GM12878 (cell line): ENCODE data around the gene PKD1. TPM values are rescaled to one million over a fixed set of nuclear protein-coding genes. Genes with fewer than 3 reads are reported as not detected.

Experiments used
- ATAC-seq: fragments of 200-7000 bp; cut with Tn5 transposase; 3 replicates; pipeline ENCODE4 v1.9.1; 2020; ENCODE audit warnings: mild to moderate bottlenecking, moderate library complexity
- BruUV-seq: library from RNA; stranded (reverse); fragments of 400-500 nt; replicated peaks from 2 replicates; lab custom pipeline; 2021; lab: Mats Ljungman, UMichigan
- CTCF ChIA-PET: fragments of 300-600 bp; sonication (Branson Sonifier 250); formaldehyde crosslinking; extraction: SDS; loops from one replicate; lab custom pipeline; 2021; ENCODE audit warnings: inconsistent platforms; lab: Yijun Ruan, JAX
- POLR2A ChIA-PET: fragments of 350-600 bp; formaldehyde crosslinking; extraction: SDS; loops from one replicate; lab custom pipeline; 2021; ENCODE audit warnings: inconsistent platforms; lab: Charles Lee
- RAD21 ChIA-PET: fragments of 300-600 bp; sonication (Branson Sonifier 250); formaldehyde crosslinking; loops from one replicate; lab custom pipeline; 2023; ENCODE audit warnings: antibody characterized with exemption; ENCODE audit not compliant: unreplicated experiment; lab: Charles Lee
- SMC1A ChIA-PET: fragments of 300-600 bp; sonication (Branson Sonifier 250); formaldehyde crosslinking; loops from one replicate; lab custom pipeline; 2023; ENCODE audit not compliant: unreplicated experiment, uncharacterized antibody; lab: Charles Lee
- DNase-seq: peaks from one replicate; pipeline ENCODE4 v3.0.0-alpha.2; 2011; ENCODE audit warnings: low read depth, low spot score
- FAIRE-seq: peaks from 3 replicates; lab custom pipeline; 2011; peaks lifted over from hg19 to GRCh38; lab: Jason Lieb, UNC
- H2AFZ ChIP-seq: 2 replicates; pipeline ENCODE4 v1.6.0; 2011; ENCODE audit warnings: low read depth, low read length, control low read depth; ENCODE audit not compliant: control insufficient read depth
- H3K27ac ChIP-seq: 2 replicates; pipeline ENCODE4 v1.5.1; 2011; ENCODE audit warnings: control low read depth; ENCODE audit not compliant: control insufficient read depth, insufficient read depth
- H3K27me3 ChIP-seq, 2 experiments: replicated peaks in 1 of 2; 2 replicates each; pipeline versions ENCODE4 v1.6.0 to v1.6.1; 2011; ENCODE audit warnings: low read length in 1 of 2; ENCODE audit not compliant: control insufficient read depth in 2 of 2, insufficient read depth in 2 of 2
- H3K36me3 ChIP-seq, 2 experiments: 2 replicates each; pipeline ENCODE4 v1.5.1; 2011; ENCODE audit warnings: low read length in 1 of 2; ENCODE audit not compliant: control insufficient read depth in 2 of 2, insufficient read depth in 2 of 2
- H3K4me1 ChIP-seq: 2 replicates; pipeline ENCODE4 v1.6.1; 2011; ENCODE audit warnings: mild to moderate bottlenecking, low read length, moderate library complexity, mixed read lengths; ENCODE audit not compliant: control insufficient read depth, insufficient read depth
- H3K4me2 ChIP-seq: 2 replicates; pipeline ENCODE4 v1.6.0; 2011; ENCODE audit warnings: control low read depth; ENCODE audit not compliant: control insufficient read depth, insufficient read depth
- H3K4me3 ChIP-seq: fragments of 200-600 bp; sonication (generic); 2 replicates; pipeline ENCODE4 v1.5.1; 2016
- H3K79me2 ChIP-seq: 2 replicates; pipeline ENCODE4 v1.6.0; 2011; ENCODE audit warnings: low read length; ENCODE audit not compliant: control insufficient read depth, insufficient read depth
- H3K9ac ChIP-seq: 2 replicates; pipeline ENCODE4 v1.8.0; 2011; ENCODE audit warnings: low read length, control low read depth, mixed read lengths; ENCODE audit not compliant: control insufficient read depth, insufficient read depth
- H3K9me3 ChIP-seq: replicated peaks from 3 replicates; pipeline ENCODE4 v1.5.1; 2011; ENCODE audit warnings: mild to moderate bottlenecking, low read length; ENCODE audit not compliant: control insufficient read depth, insufficient read depth
- H4K20me1 ChIP-seq: 2 replicates; pipeline ENCODE4 v1.6.0; 2011; ENCODE audit not compliant: control insufficient read depth, insufficient read depth
- CUX1 ChIP-seq: IDR thresholded peaks from 2 replicates; pipeline ENCODE4 v1.6.1; 2012; ENCODE audit warnings: improper control_type of control experiment, low read depth, low read length; ENCODE audit not compliant: insufficient replicate concordance
- IRF5 ChIP-seq: fragments of 450-650 bp; IDR thresholded peaks from 2 replicates; pipeline ENCODE4 v1.6.1; 2017; ENCODE audit warnings: borderline replicate concordance
- MTA3 ChIP-seq: IDR thresholded peaks from 2 replicates; pipeline ENCODE4 v1.6.1; 2012; ENCODE audit warnings: low read length, inconsistent platforms, borderline replicate concordance
- RB1 ChIP-seq: fragments of 450-650 bp; formaldehyde crosslinking; IDR thresholded peaks from 2 replicates; pipeline ENCODE4 v1.6.1; 2017; ENCODE audit warnings: mild to moderate bottlenecking, borderline replicate concordance
- REST ChIP-seq: IDR thresholded peaks from 2 replicates; pipeline ENCODE4 v1.6.1; 2012; ENCODE audit warnings: mild to moderate bottlenecking, low read depth, low read length
- RFX5 ChIP-seq: IDR thresholded peaks from 2 replicates; pipeline ENCODE4 v1.6.1; 2011; ENCODE audit warnings: low read depth, low read length, improper control_type of control experiment
- SMC3 ChIP-seq: IDR thresholded peaks from 2 replicates; pipeline ENCODE4 v1.6.1; 2011; ENCODE audit warnings: low read length, improper control_type of control experiment, borderline replicate concordance
- TARDBP ChIP-seq: IDR thresholded peaks from 2 replicates; pipeline ENCODE4 v1.6.1; 2016; ENCODE audit warnings: borderline replicate concordance
- USF1 ChIP-seq: IDR thresholded peaks from 2 replicates; pipeline ENCODE4 v1.6.1; 2011; ENCODE audit warnings: borderline replicate concordance, low read depth, mild to moderate bottlenecking, moderate library complexity, mixed read lengths, low read length; ENCODE audit not compliant: insufficient read depth; ENCODE audit errors: extremely low read length
- ZNF274 ChIP-seq: IDR thresholded peaks from one replicate; pipeline ENCODE4 v1.8.0; 2011; ENCODE audit not compliant: insufficient read length, insufficient read depth
- WGBS: methylation state at CpG from one replicate; pipeline ENCODE4 v1.1.6; 2016; ENCODE audit warnings: low lambda C conversion rate; ENCODE audit not compliant: insufficient replicate concordance, insufficient coverage; ENCODE audit errors: missing lambda C conversion rate; 5-methylcytosine and 5-hydroxymethylcytosine counted together
- in situ Hi-C: fragments of 300-500 bp; cut with MboI; formaldehyde crosslinking; loops from 9 replicates; pipeline ENCODE4 v1.14.3; 2018; ENCODE audit warnings: mixed read lengths
- intact Hi-C: fragments of 100-400 bp; cut with micrococcal nuclease; formaldehyde crosslinking; loops from one replicate; pipeline ENCODE4 v1.14.2; 2022; ENCODE audit not compliant: unreplicated experiment
- polyA plus RNA-seq, 11 experiments: library from polyadenylated mRNA; depleted of rRNA in 4 of 11; unstranded in 6 of 11; stranded (reverse) in 5 of 11; fragments of >200 nt; fragmentation: Nextera tagmentation in 4 of 11; fragmentation: Illumina TruSeq in 1 of 11; extraction: Ambion mirVana in 4 of 11; extraction: Trizol in 1 of 11; gene quantifications; 1 replicate in 1 of 11; 2 replicates in 10 of 11; pipeline versions ENCODE4 v1.2.1 to v1.2.3, GENCODE V29; 2011 to 2016; ENCODE audit warnings: inconsistent platforms in 2 of 11, missing spikeins in 2 of 11, low read depth in 1 of 11
- total RNA-seq, 4 experiments: library from RNA; depleted of rRNA in 3 of 4; stranded (reverse); fragments of >200 nt in 3 of 4; fragmentation: Illumina TruSeq in 1 of 4; extraction: Trizol in 1 of 4; gene quantifications; 2 replicates each; pipeline versions ENCODE4 v1.2.1 to v1.2.3, GENCODE V29; 2013 to 2021

Gene PKD1
- total and polyA plus RNA-seq, 10 of the 15 experiments (the other 5 are each of a cell fraction or from before 2014, with no cell fraction given), result 0.11 to 62.0 (median 6.1) TPM

- CTCF ChIA-PET, result no interaction called here
- Histone ChIP-seq H3K27ac (no peak overlapping the region), H4K20me1 (no peaks in the 10 kb centered on the region), H3K27me3 (no peaks in the 10 kb centered on the region), H3K4me2 (no peak overlapping the region), H2AFZ (no peak overlapping the region), H3K4me3 (no peak overlapping the region), H3K4me1 (no peaks in the 10 kb centered on the region), H3K79me2 (no peaks in the 10 kb centered on the region), H3K36me3 (peaks cover 2 to 4% of the 10 kb centered on the region in 2 experiments; a peak in 2 of 4 replicates), H3K9me3 (no peaks in the 10 kb centered on the region), H3K9ac (no peak overlapping the region)
- RAD21 ChIA-PET, result no interaction called here
- 90% methylated on average over 10 of the region's 10 CpGs for WGBS
- FAIRE-seq (no peak), DNase-seq (no peak), ATAC-seq (no peak)
- POLR2A ChIA-PET, result interaction anchor here (0.6 to 0.7 kb wide), 2 partner anchors 145 to 989 kb away, joined by 5 read pairs; no protein-coding TSS in a partner anchor
- in situ Hi-C loops (no loop called here), intact Hi-C loops (no loop called here)
- SMC1A ChIA-PET, result no interaction called here
- BruUV-seq, result no TSS peak
- TF ChIP-seq USF1 (no peak), CUX1 (no peak), MTA3 (no peak), SMC3 (no peak), ZNF274 (no peak), IRF5 (no peak), REST (no peak), RB1 (no peak), TARDBP (no peak), RFX5 (no peak)
Observed at GRCh38 chr16:2058872-2059271, 76.8 kb downstream of the PKD1 start.
